Peyer's patch (tissue), 4 donors: ENCODE results near the gene DPP9. TPM values are rescaled to one million over a fixed set of nuclear protein-coding genes. Genes with fewer than 3 reads are reported as not detected.
A peak's percentile ranks its signal among the peaks of the same experiment; 100 is the strongest.

Experiments used
- DNase-seq, 3 donors: peaks; one replicate each; pipeline ENCODE4 v3.0.0-alpha.2; 2017 to 2019
- H3K27ac ChIP-seq, 4 donors: fragments of 200-600 bp; sonication (generic); one replicate each; pipeline ENCODE4 v1.5.1; 2016 to 2019
- H3K27me3 ChIP-seq, 2 donors: fragments of 200-600 bp; sonication (generic); one replicate each; pipeline ENCODE4 v1.5.1; 2019
- H3K36me3 ChIP-seq, 3 donors: fragments of 200-600 bp; sonication (generic); one replicate each; pipeline ENCODE4 v1.5.1; 2016 to 2019
- H3K4me1 ChIP-seq, 4 donors: fragments of 200-600 bp; sonication (generic); one replicate each; pipeline ENCODE4 v1.5.1; 2016 to 2019
- H3K4me3 ChIP-seq, 4 donors: fragments of 200-600 bp; sonication (generic); 1 replicate in 3 of 4; 2 replicates in 1 of 4; pipeline ENCODE4 v1.5.1; 2016 to 2019; ENCODE audit warnings: mild to moderate bottlenecking in 1 of 4
- H3K9me3 ChIP-seq, 4 donors: fragments of 200-600 bp; sonication (generic); one replicate each; pipeline ENCODE4 v1.5.1; 2016 to 2019; ENCODE audit warnings: mild to moderate bottlenecking in 1 of 4
- CTCF ChIP-seq, 6 experiments: fragments of 450-650 bp in 4 of 6; fragments of 200-600 bp in 2 of 6; sonication (generic) in 1 of 6; IDR thresholded peaks; one replicate each; pipeline ENCODE4 v1.5.1; 2017 to 2019; ENCODE audit warnings: antibody characterized with exemption in 6 of 6, mild to moderate bottlenecking in 3 of 6, moderate library complexity in 1 of 6
- POLR2A ChIP-seq, 2 donors: fragments of 450-650 bp; IDR thresholded peaks; one replicate each; pipeline ENCODE4 v1.5.1; 2017; ENCODE audit warnings: antibody characterized with exemption in 2 of 2, mild to moderate bottlenecking in 2 of 2, moderate library complexity in 2 of 2
- total RNA-seq, 4 donors: library from RNA; depleted of rRNA; stranded (reverse); fragments of >200 nt; gene quantifications; one replicate each; pipeline ENCODE4 v1.1.0, GENCODE V29; 2016

DPP9 gene
- total RNA-seq, 4 donors from 2014 or later, result 102 to 279 (median 168) TPM

DNA sequence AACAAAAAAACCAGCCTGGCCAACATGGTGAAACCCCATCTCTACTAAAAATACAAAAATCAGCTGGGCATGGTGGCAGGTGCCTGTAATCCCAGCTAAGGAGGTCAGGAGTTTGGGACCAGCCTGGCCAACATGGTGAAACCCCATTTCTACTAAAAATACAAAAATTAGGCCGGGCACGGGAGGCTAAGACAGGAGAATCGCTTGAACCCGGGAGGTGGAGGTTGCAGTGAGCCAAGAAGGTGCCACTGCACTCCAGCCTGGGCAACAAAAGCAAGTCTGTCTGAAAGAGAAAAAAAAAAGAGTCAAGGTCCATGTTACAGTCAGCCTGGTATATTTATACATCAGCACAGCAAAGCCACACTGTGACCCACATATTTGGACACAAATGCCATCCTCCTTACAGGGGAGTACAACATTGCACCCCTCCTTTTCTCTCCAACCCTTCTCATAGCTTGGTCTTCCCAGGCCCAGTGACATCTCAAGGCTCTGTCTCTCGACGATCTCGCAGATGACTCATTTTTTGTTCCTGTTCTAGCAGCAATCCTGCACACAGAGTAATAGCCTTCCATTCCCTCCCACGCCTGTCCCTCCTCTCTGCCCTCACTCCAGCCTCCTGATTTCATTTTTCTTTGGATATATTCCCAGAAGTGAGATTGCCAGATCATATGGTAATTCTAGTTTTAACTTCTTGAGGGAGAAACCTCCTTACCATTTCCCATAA is 21.0 kb upstream of the DPP9 start:
- no peak for TF ChIP-seq CTCF (IDR thresholded peaks at IDR 0.05)
- H3K4me3 ChIP-seq, result no peak overlapping the region
- no peaks in the 10 kb centered on the region for H3K4me1 ChIP-seq
- DNase-seq, result no peak
- no peaks in the 10 kb centered on the region for H3K27me3 ChIP-seq
- no peak overlapping the region for H3K27ac ChIP-seq
- no peaks in the 10 kb centered on the region for H3K9me3 ChIP-seq
- no peaks in the 10 kb centered on the region for H3K36me3 ChIP-seq

DNA sequence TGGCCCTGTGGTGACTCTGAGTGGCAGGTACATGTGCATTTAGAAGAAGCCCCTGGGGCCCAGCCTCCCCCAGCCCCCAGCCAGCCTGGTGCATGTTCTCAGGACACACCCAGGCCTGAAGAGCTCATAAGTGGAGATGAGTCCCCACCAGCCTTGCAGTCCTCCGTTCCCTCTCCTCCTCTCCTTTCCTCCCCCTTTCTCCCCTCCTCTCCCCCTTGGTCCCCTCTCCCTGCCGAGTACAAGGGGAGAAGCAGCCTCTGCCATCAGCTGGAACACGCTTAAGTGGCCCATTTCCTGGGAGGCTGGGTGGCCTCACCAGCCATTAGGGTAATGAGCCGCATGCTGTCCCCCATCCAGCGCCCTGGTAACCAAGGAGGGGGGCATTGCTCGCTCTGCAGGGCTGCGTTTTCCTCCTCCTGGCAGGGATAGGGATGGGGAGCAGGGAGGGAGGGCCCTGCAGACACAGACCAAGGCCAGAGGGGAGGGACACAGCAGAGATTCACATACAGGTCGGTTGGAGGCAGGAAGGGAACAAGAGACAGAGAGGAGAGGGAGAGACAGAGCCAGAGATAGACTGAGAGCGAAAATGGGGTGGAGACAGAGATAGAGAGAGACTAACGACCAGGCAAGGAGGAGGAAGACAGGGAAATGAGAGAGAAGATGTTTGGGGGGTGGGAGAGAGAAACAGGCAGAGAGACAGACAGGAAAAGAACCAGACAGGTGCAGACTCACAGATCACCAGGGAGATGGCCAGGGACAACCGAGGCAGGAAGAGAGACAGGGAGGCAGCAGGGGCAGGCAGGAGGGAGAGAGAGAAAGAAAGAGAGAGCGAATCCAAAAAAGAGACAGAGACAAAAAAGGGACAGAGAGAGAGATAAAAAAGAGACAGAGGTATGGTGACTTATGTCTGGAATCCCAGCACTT is 19.3 kb upstream of the DPP9 start:
- no peak for TF ChIP-seq POLR2A (IDR thresholded peaks at IDR 0.05)
- TF ChIP-seq CTCF (IDR thresholded peaks at IDR 0.05), result no peak
- no peaks in the 10 kb centered on the region for H3K36me3 ChIP-seq
- H3K27ac ChIP-seq, result peak overlapping the region in 1 of 4 donors; percentile 13
- no peak for DNase-seq
- H3K4me1 ChIP-seq, result no peaks in the 10 kb centered on the region
- no peaks in the 10 kb centered on the region for H3K9me3 ChIP-seq
- no peaks in the 10 kb centered on the region for H3K27me3 ChIP-seq
- H3K4me3 ChIP-seq, result no peak overlapping the region

DNA sequence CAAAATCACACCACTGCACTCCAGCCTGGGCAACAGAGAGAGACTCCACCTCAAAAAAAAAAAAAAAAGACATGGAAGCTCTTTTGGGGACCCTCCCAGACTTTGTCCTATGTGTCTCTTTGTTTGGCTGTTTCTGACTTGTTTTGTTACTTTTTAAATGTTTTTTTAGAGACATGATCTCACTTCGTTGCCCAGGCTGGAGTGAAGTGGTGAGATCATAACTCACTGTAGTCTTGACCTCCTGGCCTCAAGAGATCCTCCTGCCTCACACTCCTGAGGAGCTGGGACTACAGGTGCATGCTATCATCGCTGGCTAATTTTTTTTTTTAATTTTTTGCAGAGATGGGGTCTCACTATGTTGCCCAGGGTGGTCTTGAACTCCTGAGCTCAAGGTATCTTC is 16.4 kb upstream of the DPP9 start:
- Histone ChIP-seq H3K27me3 (no peaks in the 10 kb centered on the region), H3K4me1 (no peaks in the 10 kb centered on the region), H3K9me3 (no peaks in the 10 kb centered on the region), H3K4me3 (no peak overlapping the region), H3K36me3 (no peaks in the 10 kb centered on the region), H3K27ac (no peak overlapping the region)
- TF ChIP-seq CTCF (IDR thresholded peaks at IDR 0.05), result no peak
- TF ChIP-seq POLR2A (IDR thresholded peaks at IDR 0.05), result no peak
- no peak for DNase-seq

- Histone ChIP-seq H3K9me3 (no peaks in the 10 kb centered on the region), H3K27me3 (no peaks in the 10 kb centered on the region), H3K36me3 (no peaks in the 10 kb centered on the region), H3K4me3 (no peak overlapping the region), H3K4me1 (no peaks in the 10 kb centered on the region), H3K27ac (no peak overlapping the region)
- TF ChIP-seq POLR2A (IDR thresholded peaks at IDR 0.05), result no peak
- no peak for DNase-seq
These were observed 15.1 kb upstream of the DPP9 start for GRCh38 chr19:4738734-4739133.

GRCh38 chr19:4737955-4738600 is 14.4 kb upstream of the DPP9 start:
- no peaks in the 10 kb centered on the region for H3K9me3 ChIP-seq
- no peak overlapping the region for H3K4me3 ChIP-seq
- no peak for DNase-seq
- no peak overlapping the region for H3K27ac ChIP-seq
- H3K4me1 ChIP-seq, result peaks cover 0 to under 1% (median 0%) of the 10 kb centered on the region in 4 donors
- H3K36me3 ChIP-seq, result no peaks in the 10 kb centered on the region
- no peak for TF ChIP-seq POLR2A (IDR thresholded peaks at IDR 0.05)
- no peak for TF ChIP-seq CTCF (IDR thresholded peaks at IDR 0.05)
- H3K27me3 ChIP-seq, result no peaks in the 10 kb centered on the region
